DND-41 (cell line): Measurements from ENCODE around the gene MED12L.
"Not testable (repeated sequence)": the region's sequence is repeated elsewhere in the genome, so short reads cannot be mapped to it uniquely, and the experiment has no call there.

Experiments used
- ATAC-seq: fragments of 200-7000 bp; cut with Tn5 transposase; 3 replicates; pipeline ENCODE4 v1.9.1; 2021; ENCODE audit warnings: low read depth; ENCODE audit not compliant: insufficient read depth
- DNase-seq: peaks from one replicate; pipeline ENCODE4 v3.0.0-alpha.2; 2020
- H2AFZ ChIP-seq: 2 replicates; pipeline ENCODE4 v1.6.0; 2012; ENCODE audit warnings: low read depth, low read length
- H3K27ac ChIP-seq: 2 replicates; pipeline ENCODE4 v1.5.1; 2012; ENCODE audit warnings: low read length, inconsistent platforms
- H3K27me3 ChIP-seq: fragments of 200-600 bp; sonication (generic); 2 replicates; pipeline ENCODE4 v1.6.0; 2012; ENCODE audit warnings: low read length, mild to moderate bottlenecking, inconsistent platforms; ENCODE audit not compliant: insufficient read depth, poor library complexity
- H3K36me3 ChIP-seq: 2 replicates; pipeline ENCODE4 v1.5.1; 2012; ENCODE audit warnings: low read length, inconsistent platforms; ENCODE audit not compliant: insufficient read depth
- H3K4me1 ChIP-seq: 2 replicates; pipeline ENCODE4 v1.5.1; 2012; ENCODE audit warnings: mild to moderate bottlenecking, low read length; ENCODE audit not compliant: insufficient read depth
- H3K4me2 ChIP-seq: 2 replicates; pipeline ENCODE4 v1.6.0; 2012; ENCODE audit warnings: mild to moderate bottlenecking, moderate library complexity, low read length, inconsistent platforms; ENCODE audit not compliant: insufficient read depth
- H3K4me3 ChIP-seq, 2 experiments: fragments of 200-600 bp in 1 of 2; shearing (Covaris generic) in 1 of 2; 2 replicates each; pipeline ENCODE4 v1.5.1; 2012 to 2016; ENCODE audit warnings: inconsistent platforms in 2 of 2, low read length in 2 of 2, mild to moderate bottlenecking in 2 of 2, low read depth in 1 of 2, moderate library complexity in 1 of 2
- H3K79me2 ChIP-seq: 2 replicates; pipeline ENCODE4 v1.6.0; 2012; ENCODE audit warnings: low read length, inconsistent platforms; ENCODE audit not compliant: insufficient read depth
- H3K9ac ChIP-seq: 2 replicates; pipeline ENCODE4 v1.6.0; 2012; ENCODE audit warnings: low read depth, mild to moderate bottlenecking, inconsistent platforms, low read length, moderate library complexity
- H3K9me3 ChIP-seq: 2 replicates; pipeline ENCODE4 v1.5.1; 2012; ENCODE audit warnings: low read length, moderate library complexity, mild to moderate bottlenecking, inconsistent platforms; ENCODE audit not compliant: insufficient read depth, severe bottlenecking
- H4K20me1 ChIP-seq: 2 replicates; pipeline ENCODE4 v1.6.0; 2012; ENCODE audit warnings: low read length; ENCODE audit not compliant: insufficient read depth
- CTCF ChIP-seq: IDR thresholded peaks from 2 replicates; pipeline ENCODE4 v1.5.1; 2012; ENCODE audit warnings: borderline replicate concordance, low read length, moderate library complexity, mild to moderate bottlenecking; ENCODE audit not compliant: poor library complexity, severe bottlenecking; ENCODE audit errors: extremely low read depth
- EZH2 ChIP-seq: IDR thresholded peaks from 3 replicates; pipeline ENCODE4 v1.6.1; 2012; ENCODE audit warnings: borderline replicate concordance, low read depth, mild to moderate bottlenecking, moderate library complexity, low read length, inconsistent platforms; ENCODE audit not compliant: severe bottlenecking

The MED12L gene

DNA sequence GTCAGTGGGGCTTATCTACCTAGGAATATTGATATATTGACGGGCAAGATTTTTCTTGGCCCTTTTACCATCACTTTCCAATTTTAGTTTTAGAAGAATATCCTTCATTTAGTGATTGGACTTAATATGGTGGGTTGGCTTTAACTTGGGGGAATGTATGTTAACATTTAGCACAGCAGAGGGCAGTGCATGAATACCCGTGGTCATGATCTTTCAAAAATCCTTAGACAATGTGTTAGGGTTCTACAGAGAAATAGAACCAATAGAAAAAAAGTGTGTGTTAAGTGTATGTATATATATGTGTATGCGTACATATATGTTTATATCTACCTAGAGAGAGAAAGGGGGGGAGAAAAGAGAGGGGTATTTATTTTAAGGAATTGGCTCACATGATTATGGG lies 80.7 kb downstream of the MED12L start:
- Histone ChIP-seq H3K27me3 (no peaks in the 10 kb centered on the region), H2AFZ (no peak overlapping the region), H3K9ac (no peak overlapping the region), H3K36me3 (peaks cover 6% of the 10 kb centered on the region; the same call in 1 of the 2 replicates), H3K27ac (no peak overlapping the region), H3K79me2 (no peaks in the 10 kb centered on the region), H4K20me1 (no peaks in the 10 kb centered on the region), H3K4me1 (peaks cover 16% of the 10 kb centered on the region), H3K4me3 (no peak overlapping the region), H3K4me2 (no peak overlapping the region), H3K9me3 (no peaks in the 10 kb centered on the region)
- ATAC-seq, result no peak
- DNase-seq, result no peak
- TF ChIP-seq EZH2, result no peak
- peak; percentile 31 for TF ChIP-seq CTCF

DNA sequence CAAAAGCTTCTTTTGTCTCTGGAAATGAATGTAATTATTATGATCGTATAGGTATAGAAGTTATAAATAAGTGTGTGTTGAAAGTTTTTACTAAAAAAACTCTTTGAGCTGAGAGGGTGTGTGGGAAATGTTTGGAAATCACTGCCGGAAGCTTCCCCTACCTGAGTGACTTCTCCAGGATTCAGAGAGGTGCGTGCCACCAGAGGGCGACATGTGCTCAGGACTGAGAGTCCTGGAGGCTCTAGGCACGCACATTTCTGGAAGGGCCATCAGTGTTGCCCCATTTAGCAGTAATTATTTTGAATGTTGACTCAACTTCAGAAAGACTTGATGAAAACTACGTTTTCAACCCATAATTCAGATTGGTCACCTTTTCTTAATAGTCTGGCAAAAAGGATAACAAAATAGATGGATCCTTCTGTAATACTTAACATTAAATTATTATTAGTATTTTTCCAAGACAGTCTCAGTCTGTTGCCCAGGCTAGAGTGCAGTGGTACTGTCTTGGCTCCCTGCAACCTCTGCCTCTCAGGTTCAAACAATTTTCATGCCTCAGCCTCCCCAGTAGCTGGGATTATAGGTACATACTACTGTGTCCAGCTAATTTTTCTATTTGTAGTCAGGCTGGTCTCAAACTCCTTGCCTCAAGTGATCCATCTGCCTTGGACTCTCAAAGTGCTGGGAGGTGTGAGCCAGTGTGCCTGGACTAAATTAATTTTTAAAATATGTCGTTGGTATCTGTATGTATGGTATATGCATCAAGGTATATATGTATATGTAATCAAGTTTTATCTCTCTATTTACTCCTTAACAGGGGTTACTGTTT lies 83.0 kb downstream of the MED12L start:
- no peaks in the 10 kb centered on the region for H3K9me3 ChIP-seq
- peak; percentile 72 for DNase-seq
- ATAC-seq, result peak; percentile 50
- no peak overlapping the region for H3K4me3 ChIP-seq
- H3K27ac ChIP-seq, result no peak overlapping the region
- TF ChIP-seq CTCF, result peak; percentile 87
- TF ChIP-seq EZH2, result no peak
- H4K20me1 ChIP-seq, result no peaks in the 10 kb centered on the region
- H3K4me1 ChIP-seq, result peaks cover 34% of the 10 kb centered on the region
- H3K9ac ChIP-seq, result no peak overlapping the region
- H3K79me2 ChIP-seq, result no peaks in the 10 kb centered on the region
- no peak overlapping the region for H2AFZ ChIP-seq
- H3K27me3 ChIP-seq, result no peaks in the 10 kb centered on the region
- H3K4me2 ChIP-seq, result no peak overlapping the region
- H3K36me3 ChIP-seq, result peaks cover 6% of the 10 kb centered on the region; the same call in 1 of the 2 replicates

DNA sequence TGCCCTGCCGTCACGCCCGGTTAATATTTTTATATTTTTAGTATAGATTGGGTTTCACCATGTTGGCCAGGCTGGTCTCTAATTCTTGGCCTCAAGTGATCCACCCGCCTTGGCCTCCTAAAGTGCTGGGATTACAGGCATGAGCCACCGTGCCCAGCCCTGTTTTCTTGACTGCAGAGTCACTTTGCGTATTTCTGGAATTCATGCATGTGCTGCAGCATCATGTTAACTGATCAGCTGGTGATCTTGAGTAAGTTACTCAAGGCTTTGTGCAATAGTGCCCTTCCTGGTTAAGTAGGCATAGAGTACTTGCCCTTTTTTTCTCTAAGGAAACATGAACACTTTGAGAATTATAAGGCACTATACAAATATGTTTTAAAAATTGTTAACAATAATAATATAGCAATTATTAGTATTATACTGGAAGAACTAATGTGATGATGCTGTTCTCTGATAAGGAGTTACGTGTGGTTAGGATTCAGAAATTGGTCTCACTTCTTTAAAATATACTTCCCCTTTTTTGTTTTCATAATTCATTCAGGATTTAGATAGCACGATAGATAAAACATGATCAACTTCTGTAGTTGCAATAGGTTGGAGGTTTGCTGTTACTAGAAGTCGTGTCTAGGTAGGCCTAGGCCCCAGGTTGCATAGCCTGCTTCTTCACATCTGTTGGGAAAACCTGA lies 83.9 kb downstream of the MED12L start:
- Histone ChIP-seq H3K27ac (peak overlapping the region; percentile 38), H3K9ac (no peak overlapping the region), H4K20me1 (no peaks in the 10 kb centered on the region), H3K36me3 (no peaks in the 10 kb centered on the region; the same call in 1 of the 2 replicates), H3K9me3 (no peaks in the 10 kb centered on the region), H3K27me3 (no peaks in the 10 kb centered on the region), H3K4me2 (no peak overlapping the region), H3K4me3 (no peak overlapping the region), H2AFZ (no peak overlapping the region), H3K79me2 (no peaks in the 10 kb centered on the region), H3K4me1 (peaks cover 34% of the 10 kb centered on the region)
- DNase-seq, result no peak
- TF ChIP-seq CTCF (no peak), EZH2 (no peak)
- no peak for ATAC-seq

DNA sequence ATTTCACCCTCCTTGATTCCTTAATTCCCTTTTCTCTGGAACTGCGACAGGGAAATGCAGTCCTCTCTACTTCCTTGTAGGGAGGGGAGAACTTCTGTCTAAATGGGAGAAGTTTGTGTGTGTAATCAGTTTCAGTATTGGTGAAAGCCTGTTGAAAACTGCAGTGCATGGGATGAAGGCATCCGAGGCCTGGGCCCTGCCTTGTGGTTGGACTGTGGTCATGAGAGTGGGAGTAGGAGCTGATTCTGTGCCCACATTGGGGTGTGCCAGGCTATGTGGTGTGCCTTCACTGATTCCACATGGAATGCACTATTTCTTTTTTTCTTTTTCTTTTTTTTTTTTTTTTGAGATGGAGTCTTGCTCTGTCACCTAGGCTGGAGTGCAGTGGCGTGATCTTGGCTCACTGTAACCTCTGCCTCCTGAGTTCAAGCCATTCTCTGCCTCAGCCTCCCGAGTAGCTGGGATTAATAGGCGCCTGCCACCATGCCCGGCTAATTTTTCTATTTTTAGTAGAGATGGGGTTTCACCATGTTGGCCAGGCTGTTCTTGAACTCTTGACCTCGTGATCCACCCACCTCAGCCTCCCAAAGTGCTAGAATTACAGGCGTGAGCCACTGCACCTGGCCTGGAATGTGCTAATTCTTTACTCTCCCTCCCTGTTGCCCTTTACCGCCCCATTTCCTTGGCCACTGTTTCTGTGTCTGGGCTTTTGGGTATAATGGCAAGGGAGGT lies 84.7 kb downstream of the MED12L start:
- H2AFZ ChIP-seq, H3K36me3 ChIP-seq, H3K79me2 ChIP-seq, H3K4me3 ChIP-seq, H3K27me3 ChIP-seq, H3K9me3 ChIP-seq, H4K20me1 ChIP-seq: not testable (repeated sequence)
- Histone ChIP-seq H3K27ac (peak overlapping the region; percentile 70), H3K9ac (peak overlapping the region; percentile 19; the same call in 1 of the 2 replicates), H3K4me1 (peaks cover 34% of the 10 kb centered on the region), H3K4me2 (peak overlapping the region; percentile 53; the same call in 1 of the 2 replicates)
- DNase-seq (peak; percentile 54), ATAC-seq (peak; percentile 39)
